ENCODE results near the gene TMEM129. TPM values are rescaled to one million over a fixed set of nuclear protein-coding genes. Genes with fewer than 3 reads are reported as not detected.

Gene TMEM129
- total RNA-seq, 4 donors from 2014 or later = 46.6 to 94.2 (median 64.6) TPM

DNA sequence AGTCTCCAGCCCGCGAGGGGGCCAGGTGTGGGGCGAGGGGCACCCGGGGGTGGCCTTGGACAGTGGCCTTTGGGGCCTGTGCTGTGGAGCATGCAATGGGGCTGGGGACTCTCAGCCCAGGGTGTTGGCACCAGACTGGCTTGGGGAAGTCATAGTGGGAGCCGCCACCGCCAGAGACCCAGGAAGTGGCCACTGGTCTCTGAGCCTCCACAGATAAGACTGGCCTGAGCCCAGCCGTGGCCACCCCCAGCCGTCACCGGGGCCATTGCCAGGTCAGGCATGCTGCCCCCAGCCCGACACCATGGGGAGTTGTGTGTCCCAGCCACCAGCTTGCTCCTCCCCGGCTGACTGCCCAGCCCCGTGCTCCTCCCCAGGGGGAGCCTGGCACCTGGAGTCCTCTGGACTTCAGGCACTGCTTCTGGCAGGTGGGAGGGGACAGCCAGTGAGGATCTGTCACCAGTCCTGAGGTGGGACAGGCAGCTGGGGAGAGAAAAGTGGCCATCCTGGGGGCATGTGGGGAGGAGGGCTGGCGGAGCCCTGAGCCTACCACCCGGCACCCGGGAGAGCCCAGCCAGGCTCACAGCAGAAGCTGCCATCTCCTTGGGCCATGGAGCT is 32.7 kb upstream of the TMEM129 start:
- Histone ChIP-seq H3K27ac (no peak overlapping the region), H3K27me3 (peaks cover 21% of the 10 kb centered on the region), H3K4me3 (no peak overlapping the region), H3K4me1 (peaks cover 0 to 10% (median 0%) of the 10 kb centered on the region in 3 donors), H3K36me3 (no peaks in the 10 kb centered on the region), H3K9me3 (no peaks in the 10 kb centered on the region)
- no peak for ATAC-seq
- no CpG with 5 or more reads among the region's 15 CpGs for WGBS, 2 donors (ENCODE audit: low coverage in 1 of 2)
- no peak for TF ChIP-seq POLR2A (IDR thresholded peaks at IDR 0.05)
- no peak for TF ChIP-seq EP300 (IDR thresholded peaks at IDR 0.05)
- no peak for TF ChIP-seq POLR2AphosphoS5 (IDR thresholded peaks at IDR 0.05)
- TF ChIP-seq, protein P1, sequence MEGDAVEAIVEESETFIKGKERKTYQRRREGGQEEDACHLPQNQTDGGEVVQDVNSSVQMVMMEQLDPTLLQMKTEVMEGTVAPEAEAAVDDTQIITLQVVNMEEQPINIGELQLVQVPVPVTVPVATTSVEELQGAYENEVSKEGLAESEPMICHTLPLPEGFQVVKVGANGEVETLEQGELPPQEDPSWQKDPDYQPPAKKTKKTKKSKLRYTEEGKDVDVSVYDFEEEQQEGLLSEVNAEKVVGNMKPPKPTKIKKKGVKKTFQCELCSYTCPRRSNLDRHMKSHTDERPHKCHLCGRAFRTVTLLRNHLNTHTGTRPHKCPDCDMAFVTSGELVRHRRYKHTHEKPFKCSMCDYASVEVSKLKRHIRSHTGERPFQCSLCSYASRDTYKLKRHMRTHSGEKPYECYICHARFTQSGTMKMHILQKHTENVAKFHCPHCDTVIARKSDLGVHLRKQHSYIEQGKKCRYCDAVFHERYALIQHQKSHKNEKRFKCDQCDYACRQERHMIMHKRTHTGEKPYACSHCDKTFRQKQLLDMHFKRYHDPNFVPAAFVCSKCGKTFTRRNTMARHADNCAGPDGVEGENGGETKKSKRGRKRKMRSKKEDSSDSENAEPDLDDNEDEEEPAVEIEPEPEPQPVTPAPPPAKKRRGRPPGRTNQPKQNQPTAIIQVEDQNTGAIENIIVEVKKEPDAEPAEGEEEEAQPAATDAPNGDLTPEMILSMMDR (IDR thresholded peaks at IDR 0.05) = no peak

DNA sequence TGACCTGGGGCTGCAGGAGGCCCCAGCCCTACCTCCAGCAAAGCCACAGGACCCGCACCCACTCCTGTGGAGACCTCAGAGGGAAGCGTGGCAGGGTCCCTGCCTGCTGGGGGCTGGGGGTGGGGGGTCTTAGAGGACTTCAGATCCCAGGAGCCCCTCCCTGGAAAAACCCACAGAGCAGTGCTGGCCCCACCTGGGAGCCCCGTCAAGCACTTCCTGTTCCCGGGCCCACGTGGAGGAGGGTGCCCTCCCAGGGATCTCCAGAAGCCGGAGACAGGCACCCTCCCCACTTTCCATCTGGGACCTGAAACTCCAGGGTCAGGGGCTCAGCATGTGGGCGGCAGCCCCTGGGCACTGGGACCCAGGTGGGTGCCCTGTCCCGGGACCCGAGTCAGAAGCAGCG is 32.2 kb upstream of the TMEM129 start:
- Histone ChIP-seq H3K36me3 (no peaks in the 10 kb centered on the region), H3K4me1 (peaks cover 0 to 15% (median 4%) of the 10 kb centered on the region in 3 donors), H3K9me3 (no peaks in the 10 kb centered on the region), H3K4me3 (no peak overlapping the region), H3K27ac (no peak overlapping the region), H3K27me3 (peaks cover 26% of the 10 kb centered on the region)
- ATAC-seq = no peak
- no CpG with 5 or more reads among the region's 10 CpGs for WGBS, 2 donors (ENCODE audit: low coverage in 1 of 2)
- no peak for TF ChIP-seq EP300 (IDR thresholded peaks at IDR 0.05)
- TF ChIP-seq, protein P1 (IDR thresholded peaks at IDR 0.05) = no peak

GRCh38 chr4:1752284-1753041 is 31.3 kb upstream of the TMEM129 start:
- no peak for ATAC-seq
- H3K27ac ChIP-seq = no peak overlapping the region
- H3K27me3 ChIP-seq = peaks cover 34% of the 10 kb centered on the region
- H3K4me3 ChIP-seq = no peak overlapping the region
- TF ChIP-seq POLR2A (IDR thresholded peaks at IDR 0.05) = no peak
- no peak for TF ChIP-seq POLR2AphosphoS5 (IDR thresholded peaks at IDR 0.05)
- TF ChIP-seq EP300 (IDR thresholded peaks at IDR 0.05) = no peak
- TF ChIP-seq, protein P1 (IDR thresholded peaks at IDR 0.05) = no peak
- H3K9me3 ChIP-seq = peaks cover 0 to 6% (median 0%) of the 10 kb centered on the region in 3 donors
- H3K36me3 ChIP-seq = no peaks in the 10 kb centered on the region
- peaks cover 0 to 15% (median 4%) of the 10 kb centered on the region in 3 donors for H3K4me1 ChIP-seq
- 0% methylated on average over 1 of the region's 35 CpGs; no CpG with 5 or more reads in 1 of the 2 donors for WGBS, 2 donors (ENCODE audit: low coverage in 1 of 2)

DNA sequence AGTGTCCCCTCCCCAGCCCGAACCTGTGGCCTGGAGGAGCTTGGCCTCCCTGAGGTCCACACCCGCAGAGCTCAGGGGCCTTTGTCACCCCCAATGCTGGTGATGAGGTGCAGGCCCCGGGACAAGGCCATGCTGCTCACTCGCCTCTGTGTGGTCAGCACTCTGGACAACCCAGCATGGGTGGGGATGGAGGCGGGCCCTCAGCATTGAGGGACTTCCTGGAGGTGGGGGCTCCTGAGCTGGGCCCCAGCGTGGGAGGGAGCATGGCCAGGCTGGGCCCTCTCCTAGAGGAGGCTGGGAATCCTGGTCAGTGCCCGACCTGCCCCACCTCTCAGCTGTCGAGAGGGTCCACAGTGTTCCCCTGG is 30.8 kb upstream of the TMEM129 start:
- TF ChIP-seq POLR2A (IDR thresholded peaks at IDR 0.05) = no peak
- TF ChIP-seq EP300 (IDR thresholded peaks at IDR 0.05) = no peak
- no peak for TF ChIP-seq POLR2AphosphoS5 (IDR thresholded peaks at IDR 0.05)
- no peak for ATAC-seq
- H3K36me3 ChIP-seq = no peaks in the 10 kb centered on the region
- H3K27ac ChIP-seq = no peak overlapping the region
- no peak overlapping the region for H3K4me3 ChIP-seq
- peaks cover 34% of the 10 kb centered on the region for H3K27me3 ChIP-seq
- peaks cover 0 to 7% (median 0%) of the 10 kb centered on the region in 3 donors for H3K9me3 ChIP-seq
- peaks cover 0 to 15% (median 4%) of the 10 kb centered on the region in 3 donors for H3K4me1 ChIP-seq
- WGBS, 2 donors (ENCODE audit: low coverage in 1 of 2) = no CpG with 5 or more reads among the region's 8 CpGs

DNA sequence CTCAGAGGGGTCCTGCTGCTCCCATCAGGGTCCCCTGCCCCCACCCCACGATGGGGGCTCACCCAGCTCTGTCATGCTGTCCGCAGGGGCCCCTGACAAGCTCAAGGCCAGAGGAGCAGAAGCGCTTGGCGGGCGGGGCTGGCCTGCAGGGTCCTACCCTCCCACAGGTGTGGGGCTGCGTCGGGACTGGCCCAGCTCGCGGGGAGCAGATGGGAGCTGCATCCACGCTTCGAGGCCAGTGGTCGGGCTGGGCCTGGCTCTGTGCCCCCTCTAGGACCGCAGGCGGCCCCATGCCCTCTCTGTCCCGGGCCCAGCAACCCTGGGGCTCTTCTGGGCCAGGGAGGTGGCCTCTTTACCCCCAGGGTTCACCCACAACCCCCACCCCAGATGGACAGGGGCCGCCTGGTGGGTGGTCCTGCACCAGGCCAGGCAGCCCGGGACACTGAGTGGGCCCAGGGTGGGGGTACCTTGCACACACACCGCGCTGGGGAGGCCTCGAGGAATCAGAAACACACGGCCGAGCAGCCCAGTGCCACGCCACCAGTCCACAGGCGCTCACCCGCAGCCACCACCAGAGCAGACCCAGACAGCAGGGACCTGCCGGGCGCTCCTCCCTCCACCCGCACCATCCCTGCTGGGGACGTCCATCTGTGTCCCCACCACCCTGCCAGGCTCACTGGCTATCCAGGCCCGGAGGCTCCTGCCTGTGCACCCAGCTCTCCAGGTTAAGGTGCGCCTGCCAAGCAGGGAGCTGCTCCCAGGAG is 30.2 kb upstream of the TMEM129 start:
- no peak overlapping the region for H3K27ac ChIP-seq
- ATAC-seq = no peak
- H3K4me1 ChIP-seq = peaks cover 0 to 17% (median 4%) of the 10 kb centered on the region in 3 donors
- H3K27me3 ChIP-seq = peaks cover 38% of the 10 kb centered on the region
- TF ChIP-seq POLR2AphosphoS5 (IDR thresholded peaks at IDR 0.05) (no peak), EP300 (IDR thresholded peaks at IDR 0.05) (no peak), POLR2A (IDR thresholded peaks at IDR 0.05) (no peak)
- TF ChIP-seq, protein P1 (IDR thresholded peaks at IDR 0.05) = no peak
- H3K36me3 ChIP-seq = no peaks in the 10 kb centered on the region
- WGBS, 2 donors (ENCODE audit: low coverage in 1 of 2) = no CpG with 5 or more reads among the region's 31 CpGs
- H3K4me3 ChIP-seq = no peak overlapping the region
- H3K9me3 ChIP-seq = peaks cover 0 to 7% (median 0%) of the 10 kb centered on the region in 3 donors
